Liver (tissue), 9 donors: ENCODE results near the gene ALPI. TPM values are rescaled to one million over a fixed set of nuclear protein-coding genes. Genes with fewer than 3 reads are reported as not detected.

Experiments used
- DNase-seq: peaks from one replicate; pipeline ENCODE4 v3.0.0-alpha.2; 2017; ENCODE audit warnings: low spot score
- H3K27ac ChIP-seq, 2 donors: one replicate each; pipeline ENCODE4 v1.7.0; 2013; ENCODE audit warnings: inconsistent platforms in 2 of 2, low read length in 2 of 2, control low read depth in 1 of 2, low read depth in 1 of 2, mild to moderate bottlenecking in 1 of 2
- H3K27me3 ChIP-seq, 4 donors: one replicate each; pipeline versions ENCODE4 v1.6.1 to v1.7.0; 2013; ENCODE audit warnings: low read length in 3 of 4, inconsistent platforms in 1 of 4, mild to moderate bottlenecking in 1 of 4, moderate library complexity in 1 of 4; ENCODE audit not compliant: control insufficient read depth in 4 of 4, insufficient read depth in 4 of 4
- H3K36me3 ChIP-seq, 4 donors: one replicate each; pipeline versions ENCODE4 v1.6.1 to v1.7.0; 2013; ENCODE audit warnings: low read length in 3 of 4, mild to moderate bottlenecking in 3 of 4, low read depth in 1 of 4, moderate library complexity in 1 of 4; ENCODE audit not compliant: control insufficient read depth in 4 of 4, insufficient read depth in 3 of 4
- H3K4me1 ChIP-seq, 4 donors: one replicate each; pipeline versions ENCODE4 v1.6.1 to v1.7.0; 2013; ENCODE audit warnings: low read length in 3 of 4, mild to moderate bottlenecking in 3 of 4, moderate library complexity in 1 of 4; ENCODE audit not compliant: control insufficient read depth in 4 of 4, insufficient read depth in 4 of 4
- H3K4me3 ChIP-seq, 3 donors: one replicate each; pipeline versions ENCODE4 v1.6.1 to v1.7.0; 2013; ENCODE audit warnings: low read length in 3 of 3, control low read depth in 1 of 3, low read depth in 1 of 3, mild to moderate bottlenecking in 1 of 3
- H3K9ac ChIP-seq, 2 donors: one replicate each; pipeline ENCODE4 v1.7.0; 2013; ENCODE audit warnings: low read length in 2 of 2, mild to moderate bottlenecking in 2 of 2, moderate library complexity in 2 of 2, control low read depth in 1 of 2, low read depth in 1 of 2
- H3K9me3 ChIP-seq, 4 donors: one replicate each; pipeline versions ENCODE4 v1.6.1 to v1.7.0; 2013; ENCODE audit warnings: low read length in 3 of 4; ENCODE audit not compliant: control insufficient read depth in 4 of 4
- EGR1 ChIP-seq, 2 donors: IDR thresholded peaks; 2 replicates each; pipeline ENCODE4 v1.6.1; 2016 to 2018; ENCODE audit warnings: antibody characterized with exemption in 2 of 2, low read depth in 2 of 2
- FOXA1 ChIP-seq: IDR thresholded peaks from 2 replicates; pipeline ENCODE4 v1.6.1; 2016; ENCODE audit warnings: antibody characterized with exemption
- FOXA2 ChIP-seq: IDR thresholded peaks from 2 replicates; pipeline ENCODE4 v1.6.1; 2016; ENCODE audit warnings: antibody characterized with exemption
- HNF4A ChIP-seq, 2 donors: conservative IDR thresholded peaks; 2 replicates each; pipeline ENCODE4 v1.6.1; 2016; ENCODE audit warnings: antibody characterized with exemption in 2 of 2, mild to moderate bottlenecking in 2 of 2
- HNF4G ChIP-seq: IDR thresholded peaks from 2 replicates; pipeline ENCODE4 v1.6.1; 2016; ENCODE audit warnings: antibody characterized with exemption
- JUND ChIP-seq, 2 donors: IDR thresholded peaks; 2 replicates each; pipeline ENCODE4 v1.6.1; 2016; ENCODE audit warnings: antibody characterized with exemption in 2 of 2
- NR2F2 ChIP-seq: IDR thresholded peaks from 2 replicates; pipeline ENCODE4 v1.6.1; 2016; ENCODE audit warnings: antibody characterized with exemption
- RAD21 ChIP-seq, 2 donors: IDR thresholded peaks; 2 replicates each; pipeline ENCODE4 v1.6.1; 2016; ENCODE audit warnings: antibody characterized with exemption in 2 of 2, mild to moderate bottlenecking in 2 of 2
- RXRA ChIP-seq, 2 donors: IDR thresholded peaks; 2 replicates each; pipeline ENCODE4 v1.6.1; 2017 to 2018; ENCODE audit warnings: antibody characterized with exemption in 2 of 2, mild to moderate bottlenecking in 1 of 2
- TAF1 ChIP-seq: conservative IDR thresholded peaks from 2 replicates; pipeline ENCODE4 v1.6.1; 2016; ENCODE audit warnings: antibody characterized with exemption, mild to moderate bottlenecking
- YY1 ChIP-seq: IDR thresholded peaks from 2 replicates; pipeline ENCODE4 v1.6.1; 2016; ENCODE audit warnings: antibody characterized with exemption, mild to moderate bottlenecking
- WGBS: extraction: QIAGEN DNeasy Blood & Tissue Kit; methylation state at CpG from one replicate; pipeline ENCODE4 v1.1.7; 2013; 5-methylcytosine and 5-hydroxymethylcytosine counted together
- polyA plus RNA-seq, 2 donors: library from polyadenylated mRNA; stranded (reverse) in 1 of 2; unstranded in 1 of 2; fragments of 200-250 nt in 1 of 2; fragments of >200 nt in 1 of 2; fragmentation: Nextera tagmentation in 1 of 2; extraction: Ambion mirVana in 1 of 2; gene quantifications; one replicate each; pipeline versions ENCODE4 v1.2.1 to v1.2.3, GENCODE V29; 2013 to 2015
- total RNA-seq, 2 donors: library from RNA; depleted of rRNA; stranded (reverse); fragments of >200 nt; gene quantifications; one replicate each; pipeline ENCODE4 v1.2.3, GENCODE V29; 2014
- TF ChIP-seq, protein P1 (sequence below): IDR thresholded peaks from 2 replicates; pipeline ENCODE4 v1.6.1; 2016; ENCODE audit warnings: antibody characterized with exemption
- TF ChIP-seq, protein P2 (sequence below): fragments of 150-350 bp; IDR thresholded peaks from 2 replicates; pipeline ENCODE4 v1.5.1; 2017; ENCODE audit warnings: improper control_type of control experiment, low read depth, low read length; ENCODE audit not compliant: missing input control
- TF ChIP-seq, protein P3 (sequence below): IDR thresholded peaks from 2 replicates; pipeline ENCODE4 v1.6.1; 2016; ENCODE audit warnings: antibody characterized with exemption
- TF ChIP-seq, protein P4 (sequence below): IDR thresholded peaks from 2 replicates; pipeline ENCODE4 v1.6.1; 2016; ENCODE audit warnings: antibody characterized with exemption
- TF ChIP-seq, protein P5 (sequence below): IDR thresholded peaks from 2 replicates; pipeline ENCODE4 v1.6.1; 2016; ENCODE audit warnings: antibody characterized with exemption, mild to moderate bottlenecking
- donor health status: healthy.
- donor health status: healthy.
- donor health status: healthy.
- donor health status: healthy.
- donor health status: healthy.

The ALPI gene
- total and polyA plus RNA-seq, 4 donors, result 0.02 TPM; not detected in 3

DNA sequence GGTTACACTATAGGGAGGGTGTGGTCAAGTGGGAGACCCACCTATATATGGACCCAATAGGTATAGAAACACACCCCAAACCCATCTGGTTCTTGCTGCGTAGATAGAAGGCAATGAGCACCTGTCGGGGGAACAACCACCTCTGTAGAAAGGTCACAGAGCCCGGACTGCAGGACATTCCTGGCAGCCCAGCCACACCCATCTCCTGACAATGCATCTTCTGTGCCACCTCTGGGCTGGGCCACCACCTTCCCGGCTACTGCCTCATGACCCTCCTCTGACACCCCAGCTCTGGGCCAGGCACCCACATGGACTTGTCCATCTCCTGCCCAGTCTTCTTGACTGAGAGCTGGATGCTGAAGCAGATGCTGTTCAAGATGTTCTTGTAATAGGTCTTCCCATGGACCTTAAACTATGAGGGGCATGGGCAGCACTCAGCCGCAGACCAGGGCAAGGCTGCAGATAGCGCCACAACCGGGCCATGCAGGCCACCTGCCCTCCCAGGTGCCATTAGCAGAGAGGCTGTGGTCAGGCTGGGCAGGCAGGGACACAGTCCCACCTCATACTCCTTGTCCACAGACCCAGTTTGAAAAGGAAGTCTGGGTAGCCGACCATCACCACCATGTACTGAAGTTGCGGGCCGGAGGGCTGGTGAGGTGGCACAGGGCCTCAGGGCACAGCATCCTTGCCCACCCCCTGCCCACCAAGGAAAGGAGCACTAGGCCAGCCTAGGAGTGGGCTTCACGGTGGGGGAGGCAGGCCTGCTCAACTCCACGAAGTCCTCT lies 40.0 kb upstream of the ALPI start:
- WGBS, result 92% methylated on average over 12 of the region's 12 CpGs

More for the DNA sequence above, 40.0 kb upstream of the ALPI start:
- no peak for DNase-seq
- Histone ChIP-seq H3K36me3 (no peaks in the 10 kb centered on the region), H3K4me1 (peaks cover 0 to 27% (median 17%) of the 10 kb centered on the region in 4 donors), H3K9me3 (no peaks in the 10 kb centered on the region), H3K27ac (no peak overlapping the region), H3K4me3 (no peak overlapping the region), H3K27me3 (peaks cover 2 to 8% (median 6%) of the 10 kb centered on the region in 4 donors), H3K9ac (no peak overlapping the region)
- TF ChIP-seq JUND (IDR thresholded peaks at IDR 0.05) (no peak), NR2F2 (no peak), RAD21 (IDR thresholded peaks at IDR 0.05) (no peak), TAF1 (no peak), HNF4A (conservative IDR thresholded peaks at IDR 0.05) (no peak), EGR1 (IDR thresholded peaks at IDR 0.05; ENCODE audit: low read depth in 2 of 2) (no peak), RXRA (IDR thresholded peaks at IDR 0.05) (no peak), FOXA2 (no peak), YY1 (no peak), FOXA1 (no peak), HNF4G (no peak)
- TF ChIP-seq, protein P1, sequence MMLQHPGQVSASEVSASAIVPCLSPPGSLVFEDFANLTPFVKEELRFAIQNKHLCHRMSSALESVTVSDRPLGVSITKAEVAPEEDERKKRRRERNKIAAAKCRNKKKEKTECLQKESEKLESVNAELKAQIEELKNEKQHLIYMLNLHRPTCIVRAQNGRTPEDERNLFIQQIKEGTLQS, result no peak
- TF ChIP-seq, protein P2, sequence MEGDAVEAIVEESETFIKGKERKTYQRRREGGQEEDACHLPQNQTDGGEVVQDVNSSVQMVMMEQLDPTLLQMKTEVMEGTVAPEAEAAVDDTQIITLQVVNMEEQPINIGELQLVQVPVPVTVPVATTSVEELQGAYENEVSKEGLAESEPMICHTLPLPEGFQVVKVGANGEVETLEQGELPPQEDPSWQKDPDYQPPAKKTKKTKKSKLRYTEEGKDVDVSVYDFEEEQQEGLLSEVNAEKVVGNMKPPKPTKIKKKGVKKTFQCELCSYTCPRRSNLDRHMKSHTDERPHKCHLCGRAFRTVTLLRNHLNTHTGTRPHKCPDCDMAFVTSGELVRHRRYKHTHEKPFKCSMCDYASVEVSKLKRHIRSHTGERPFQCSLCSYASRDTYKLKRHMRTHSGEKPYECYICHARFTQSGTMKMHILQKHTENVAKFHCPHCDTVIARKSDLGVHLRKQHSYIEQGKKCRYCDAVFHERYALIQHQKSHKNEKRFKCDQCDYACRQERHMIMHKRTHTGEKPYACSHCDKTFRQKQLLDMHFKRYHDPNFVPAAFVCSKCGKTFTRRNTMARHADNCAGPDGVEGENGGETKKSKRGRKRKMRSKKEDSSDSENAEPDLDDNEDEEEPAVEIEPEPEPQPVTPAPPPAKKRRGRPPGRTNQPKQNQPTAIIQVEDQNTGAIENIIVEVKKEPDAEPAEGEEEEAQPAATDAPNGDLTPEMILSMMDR, result no peak
- TF ChIP-seq, protein P3, sequence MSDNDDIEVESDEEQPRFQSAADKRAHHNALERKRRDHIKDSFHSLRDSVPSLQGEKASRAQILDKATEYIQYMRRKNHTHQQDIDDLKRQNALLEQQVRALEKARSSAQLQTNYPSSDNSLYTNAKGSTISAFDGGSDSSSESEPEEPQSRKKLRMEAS, result no peak
- TF ChIP-seq, protein P4, sequence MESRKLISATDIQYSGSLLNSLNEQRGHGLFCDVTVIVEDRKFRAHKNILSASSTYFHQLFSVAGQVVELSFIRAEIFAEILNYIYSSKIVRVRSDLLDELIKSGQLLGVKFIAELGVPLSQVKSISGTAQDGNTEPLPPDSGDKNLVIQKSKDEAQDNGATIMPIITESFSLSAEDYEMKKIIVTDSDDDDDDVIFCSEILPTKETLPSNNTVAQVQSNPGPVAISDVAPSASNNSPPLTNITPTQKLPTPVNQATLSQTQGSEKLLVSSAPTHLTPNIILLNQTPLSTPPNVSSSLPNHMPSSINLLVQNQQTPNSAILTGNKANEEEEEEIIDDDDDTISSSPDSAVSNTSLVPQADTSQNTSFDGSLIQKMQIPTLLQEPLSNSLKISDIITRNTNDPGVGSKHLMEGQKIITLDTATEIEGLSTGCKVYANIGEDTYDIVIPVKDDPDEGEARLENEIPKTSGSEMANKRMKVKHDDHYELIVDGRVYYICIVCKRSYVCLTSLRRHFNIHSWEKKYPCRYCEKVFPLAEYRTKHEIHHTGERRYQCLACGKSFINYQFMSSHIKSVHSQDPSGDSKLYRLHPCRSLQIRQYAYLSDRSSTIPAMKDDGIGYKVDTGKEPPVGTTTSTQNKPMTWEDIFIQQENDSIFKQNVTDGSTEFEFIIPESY, result no peak
- TF ChIP-seq, protein P5, sequence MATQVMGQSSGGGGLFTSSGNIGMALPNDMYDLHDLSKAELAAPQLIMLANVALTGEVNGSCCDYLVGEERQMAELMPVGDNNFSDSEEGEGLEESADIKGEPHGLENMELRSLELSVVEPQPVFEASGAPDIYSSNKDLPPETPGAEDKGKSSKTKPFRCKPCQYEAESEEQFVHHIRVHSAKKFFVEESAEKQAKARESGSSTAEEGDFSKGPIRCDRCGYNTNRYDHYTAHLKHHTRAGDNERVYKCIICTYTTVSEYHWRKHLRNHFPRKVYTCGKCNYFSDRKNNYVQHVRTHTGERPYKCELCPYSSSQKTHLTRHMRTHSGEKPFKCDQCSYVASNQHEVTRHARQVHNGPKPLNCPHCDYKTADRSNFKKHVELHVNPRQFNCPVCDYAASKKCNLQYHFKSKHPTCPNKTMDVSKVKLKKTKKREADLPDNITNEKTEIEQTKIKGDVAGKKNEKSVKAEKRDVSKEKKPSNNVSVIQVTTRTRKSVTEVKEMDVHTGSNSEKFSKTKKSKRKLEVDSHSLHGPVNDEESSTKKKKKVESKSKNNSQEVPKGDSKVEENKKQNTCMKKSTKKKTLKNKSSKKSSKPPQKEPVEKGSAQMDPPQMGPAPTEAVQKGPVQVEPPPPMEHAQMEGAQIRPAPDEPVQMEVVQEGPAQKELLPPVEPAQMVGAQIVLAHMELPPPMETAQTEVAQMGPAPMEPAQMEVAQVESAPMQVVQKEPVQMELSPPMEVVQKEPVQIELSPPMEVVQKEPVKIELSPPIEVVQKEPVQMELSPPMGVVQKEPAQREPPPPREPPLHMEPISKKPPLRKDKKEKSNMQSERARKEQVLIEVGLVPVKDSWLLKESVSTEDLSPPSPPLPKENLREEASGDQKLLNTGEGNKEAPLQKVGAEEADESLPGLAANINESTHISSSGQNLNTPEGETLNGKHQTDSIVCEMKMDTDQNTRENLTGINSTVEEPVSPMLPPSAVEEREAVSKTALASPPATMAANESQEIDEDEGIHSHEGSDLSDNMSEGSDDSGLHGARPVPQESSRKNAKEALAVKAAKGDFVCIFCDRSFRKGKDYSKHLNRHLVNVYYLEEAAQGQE, result no peak
